SU-DHL-6 (cell line): ENCODE measurements around the gene DSEL.

Experiments used
- H2AFZ ChIP-seq: fragments of 200-600 bp; sonication (generic); 2 replicates; pipeline ENCODE4 v1.6.1; 2014; ENCODE audit warnings: low read depth, mild to moderate bottlenecking, moderate library complexity, mixed read lengths, antibody characterized with exemption, low read length; ENCODE audit not compliant: severe bottlenecking
- H3F3A ChIP-seq: fragments of 200-600 bp; shearing (Covaris generic); 2 replicates; pipeline ENCODE4 v1.6.0; 2016; ENCODE audit warnings: antibody characterized with exemption, mild to moderate bottlenecking; ENCODE audit not compliant: insufficient read depth
- H3K27ac ChIP-seq: fragments of 200-600 bp; sonication (generic); 2 replicates; pipeline ENCODE4 v1.5.1; 2016; ENCODE audit warnings: low read depth, mild to moderate bottlenecking, low read length, moderate library complexity, mixed read lengths
- H3K27me3 ChIP-seq: fragments of 200-600 bp; sonication (generic), shearing (Covaris generic); 2 replicates; pipeline ENCODE4 v1.6.0; 2014; ENCODE audit warnings: mild to moderate bottlenecking, low read length
- H3K36me3 ChIP-seq: fragments of 200-600 bp; sonication (generic); 2 replicates; pipeline ENCODE4 v1.6.1; 2014; ENCODE audit warnings: mild to moderate bottlenecking, low read length, mixed read lengths
- H3K4me2 ChIP-seq: fragments of 300-600, 200-600 bp; shearing (Covaris generic), sonication (generic); 2 replicates; pipeline ENCODE4 v1.6.0; 2014; ENCODE audit warnings: low read length, low read depth, mild to moderate bottlenecking; ENCODE audit not compliant: poor library complexity, severe bottlenecking
- H3K4me3 ChIP-seq: fragments of 200-600 bp; sonication (generic); 2 replicates; pipeline ENCODE4 v1.5.1; 2014; ENCODE audit warnings: antibody characterized with exemption, low read length, mild to moderate bottlenecking, mixed read lengths; ENCODE audit not compliant: insufficient read depth, poor library complexity, severe bottlenecking
- H3K79me2 ChIP-seq: fragments of 200-600 bp; sonication (generic); 2 replicates; pipeline ENCODE4 v1.6.1; 2014; ENCODE audit warnings: mild to moderate bottlenecking, low read length, moderate library complexity; ENCODE audit not compliant: insufficient read depth
- H3K9ac ChIP-seq: fragments of 200-600 bp; sonication (generic); 2 replicates; pipeline ENCODE4 v1.7.0; 2014; ENCODE audit warnings: mild to moderate bottlenecking, low read length
- H3K9me2 ChIP-seq: fragments of 200-600 bp; sonication (generic); replicated peaks from 2 replicates; pipeline ENCODE4 v1.6.1; 2014; ENCODE audit warnings: low read length; ENCODE audit not compliant: insufficient read depth
- H3K9me3 ChIP-seq: fragments of 200-600 bp; sonication (generic); 2 replicates; pipeline ENCODE4 v1.6.1; 2014; ENCODE audit warnings: low read length, mixed read lengths; ENCODE audit not compliant: insufficient read depth
- H4K20me1 ChIP-seq: fragments of 200-600 bp; sonication (generic); 2 replicates; pipeline ENCODE4 v1.6.1; 2014; ENCODE audit warnings: low read depth, mild to moderate bottlenecking, antibody characterized with exemption, low read length, moderate library complexity, mixed read lengths
- EZH2phosphoT487 ChIP-seq: fragments of 200-600 bp; sonication (generic), shearing (Covaris generic); conservative IDR thresholded peaks from 2 replicates; pipeline ENCODE4 v1.6.1; 2018; ENCODE audit warnings: mild to moderate bottlenecking, antibody characterized with exemption, low read length, moderate library complexity, mixed read lengths
- TF ChIP-seq, protein P1 (sequence below): fragments of 200-600 bp; sonication (generic); IDR thresholded peaks from one replicate; pipeline ENCODE4 v1.5.1; 2017; ENCODE audit warnings: antibody characterized with exemption, mild to moderate bottlenecking, low read length, moderate library complexity; ENCODE audit not compliant: insufficient read depth, poor library complexity, severe bottlenecking

The DSEL gene

DNA sequence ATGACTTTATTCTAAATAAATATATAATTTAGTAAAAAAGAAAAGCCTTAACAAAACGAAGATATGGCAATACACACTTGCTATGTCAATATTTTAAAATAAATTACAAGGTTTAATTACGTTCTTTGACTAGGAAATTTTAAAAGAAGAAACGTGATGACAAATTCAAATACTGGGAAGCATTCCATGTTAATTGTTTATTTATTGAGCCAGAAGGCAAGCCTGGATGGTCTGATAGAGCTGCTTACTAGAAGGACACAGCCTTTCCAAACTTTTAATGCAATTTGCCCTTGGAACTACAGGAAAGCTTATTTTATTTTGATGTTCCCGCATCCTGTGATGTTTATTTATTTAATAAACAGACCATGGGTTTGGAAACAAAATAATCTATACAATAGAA, 33.4 kb upstream of the DSEL start:
- no peak overlapping the region for H3K4me2 ChIP-seq

DNA sequence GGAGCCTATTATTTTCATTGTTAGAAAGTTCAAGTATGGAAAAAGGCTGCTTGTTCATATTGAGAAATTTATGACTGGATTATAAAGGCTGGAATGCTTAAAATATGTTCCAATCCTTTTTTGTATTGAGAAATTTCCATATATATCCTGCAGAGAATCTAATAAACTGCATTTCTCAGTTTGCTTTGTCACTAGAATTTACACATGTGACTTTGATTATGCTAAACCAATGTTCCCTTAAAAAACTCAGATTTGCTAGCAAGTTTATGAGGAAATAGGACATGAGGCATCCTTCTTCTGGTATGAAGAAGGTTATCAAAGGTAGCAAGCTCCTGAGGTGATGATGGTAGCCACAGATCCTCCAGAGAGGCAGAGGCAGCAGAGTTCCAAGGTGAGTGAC, 29.2 kb upstream of the DSEL start:
- TF ChIP-seq EZH2phosphoT487: no peak
- TF ChIP-seq, protein P1, sequence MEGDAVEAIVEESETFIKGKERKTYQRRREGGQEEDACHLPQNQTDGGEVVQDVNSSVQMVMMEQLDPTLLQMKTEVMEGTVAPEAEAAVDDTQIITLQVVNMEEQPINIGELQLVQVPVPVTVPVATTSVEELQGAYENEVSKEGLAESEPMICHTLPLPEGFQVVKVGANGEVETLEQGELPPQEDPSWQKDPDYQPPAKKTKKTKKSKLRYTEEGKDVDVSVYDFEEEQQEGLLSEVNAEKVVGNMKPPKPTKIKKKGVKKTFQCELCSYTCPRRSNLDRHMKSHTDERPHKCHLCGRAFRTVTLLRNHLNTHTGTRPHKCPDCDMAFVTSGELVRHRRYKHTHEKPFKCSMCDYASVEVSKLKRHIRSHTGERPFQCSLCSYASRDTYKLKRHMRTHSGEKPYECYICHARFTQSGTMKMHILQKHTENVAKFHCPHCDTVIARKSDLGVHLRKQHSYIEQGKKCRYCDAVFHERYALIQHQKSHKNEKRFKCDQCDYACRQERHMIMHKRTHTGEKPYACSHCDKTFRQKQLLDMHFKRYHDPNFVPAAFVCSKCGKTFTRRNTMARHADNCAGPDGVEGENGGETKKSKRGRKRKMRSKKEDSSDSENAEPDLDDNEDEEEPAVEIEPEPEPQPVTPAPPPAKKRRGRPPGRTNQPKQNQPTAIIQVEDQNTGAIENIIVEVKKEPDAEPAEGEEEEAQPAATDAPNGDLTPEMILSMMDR: no peak
- no peaks in the 10 kb centered on the region for H4K20me1 ChIP-seq

More for the DNA sequence above, 33.4 kb upstream of the DSEL start:
- H4K20me1 ChIP-seq: no peaks in the 10 kb centered on the region
- no peak overlapping the region for H3K27ac ChIP-seq
- no peaks in the 10 kb centered on the region for H3K79me2 ChIP-seq
- no peak overlapping the region for H3K9ac ChIP-seq
- H3K9me2 ChIP-seq: no peaks in the 10 kb centered on the region
- H3K27me3 ChIP-seq: no peaks in the 10 kb centered on the region
- H2AFZ ChIP-seq: no peak overlapping the region
- H3F3A ChIP-seq: no peaks in the 10 kb centered on the region
- no peaks in the 10 kb centered on the region for H3K9me3 ChIP-seq
- no peak overlapping the region for H3K4me3 ChIP-seq
- no peaks in the 10 kb centered on the region for H3K36me3 ChIP-seq
- TF ChIP-seq EZH2phosphoT487: no peak
- TF ChIP-seq, protein P1: no peak

DNA sequence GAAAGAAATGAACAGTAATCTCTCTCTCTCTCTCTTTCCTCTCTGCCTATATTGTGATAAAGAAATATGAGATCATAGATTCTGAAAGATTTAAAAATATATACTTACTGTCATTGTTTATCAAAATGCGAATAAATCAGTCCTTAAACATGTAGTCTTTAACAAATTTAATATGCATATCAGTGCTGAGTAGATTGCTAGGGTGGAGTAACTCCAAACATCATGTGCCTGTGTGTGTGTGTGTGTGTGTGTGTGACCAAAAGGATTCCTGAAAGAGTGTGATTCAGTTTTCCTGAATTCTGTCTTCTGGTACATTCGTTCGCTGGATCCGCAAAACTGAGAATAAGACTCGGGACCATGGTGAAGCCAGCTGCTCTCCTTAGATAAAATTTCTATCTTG, 24.0 kb upstream of the DSEL start:
- Histone ChIP-seq H3K79me2 (no peaks in the 10 kb centered on the region), H3K36me3 (no peaks in the 10 kb centered on the region), H3K9me2 (no peaks in the 10 kb centered on the region), H3K4me2 (no peak overlapping the region), H3K9ac (no peak overlapping the region), H3K27ac (no peak overlapping the region), H3F3A (no peaks in the 10 kb centered on the region), H4K20me1 (no peaks in the 10 kb centered on the region), H2AFZ (no peak overlapping the region), H3K9me3 (no peaks in the 10 kb centered on the region), H3K27me3 (no peaks in the 10 kb centered on the region), H3K4me3 (no peak overlapping the region)
- TF ChIP-seq, protein P1: no peak
- no peak for TF ChIP-seq EZH2phosphoT487

More for the DNA sequence above, 29.2 kb upstream of the DSEL start:
- no peaks in the 10 kb centered on the region for H3K9me3 ChIP-seq
- no peak overlapping the region for H3K27ac ChIP-seq
- no peak overlapping the region for H3K4me2 ChIP-seq
- H3K9me2 ChIP-seq: no peaks in the 10 kb centered on the region
- H3K79me2 ChIP-seq: no peaks in the 10 kb centered on the region
- H3K4me3 ChIP-seq: no peak overlapping the region
- no peaks in the 10 kb centered on the region for H3K27me3 ChIP-seq
- H3K9ac ChIP-seq: no peak overlapping the region
- H3F3A ChIP-seq: no peaks in the 10 kb centered on the region
- H2AFZ ChIP-seq: no peak overlapping the region
- H3K36me3 ChIP-seq: no peaks in the 10 kb centered on the region
